Inferior parietal cortex (tissue), 1 donor: ENCODE data around the gene FRMD4B.
A peak's percentile ranks its signal among the peaks of the same experiment; 100 is the strongest.

Experiments
- DNase-seq: peaks from one replicate; pipeline ENCODE4 v3.0.0-alpha.2; 2016; ENCODE audit errors: extremely low spot score

Gene FRMD4B

GRCh38 chr3:69126999-69127398, 258.9 kb downstream of the FRMD4B start:
- no peak for DNase-seq

DNA sequence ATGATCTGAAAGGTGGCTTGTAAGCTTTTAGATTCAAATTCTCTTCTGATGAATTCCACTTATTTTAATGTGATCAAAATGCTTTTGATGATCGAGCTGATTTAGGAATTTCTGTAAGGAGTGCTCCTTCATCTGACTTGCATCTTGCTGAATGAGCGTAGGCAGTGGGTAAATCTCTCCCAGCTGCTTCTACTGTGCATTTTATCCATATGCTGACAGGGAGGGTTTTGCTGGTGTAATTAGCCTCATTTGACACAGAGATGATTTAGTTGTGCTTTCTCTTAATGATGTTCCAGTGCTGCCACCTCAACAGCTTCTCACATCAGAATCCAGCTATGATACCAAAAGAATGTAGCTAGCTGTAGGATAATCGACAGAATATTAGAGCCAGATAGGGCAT, 259.7 kb downstream of the FRMD4B start:
- no peak for DNase-seq

- no peak for DNase-seq
These were observed 263.5 kb downstream of the FRMD4B start, which contains the start of gene LMOD3 for GRCh38 chr3:69122403-69122802. Gene LMOD3 (minus strand): TSS chr3:69122595. CDS start chr3:69122386, 209 bp downstream.

DNA sequence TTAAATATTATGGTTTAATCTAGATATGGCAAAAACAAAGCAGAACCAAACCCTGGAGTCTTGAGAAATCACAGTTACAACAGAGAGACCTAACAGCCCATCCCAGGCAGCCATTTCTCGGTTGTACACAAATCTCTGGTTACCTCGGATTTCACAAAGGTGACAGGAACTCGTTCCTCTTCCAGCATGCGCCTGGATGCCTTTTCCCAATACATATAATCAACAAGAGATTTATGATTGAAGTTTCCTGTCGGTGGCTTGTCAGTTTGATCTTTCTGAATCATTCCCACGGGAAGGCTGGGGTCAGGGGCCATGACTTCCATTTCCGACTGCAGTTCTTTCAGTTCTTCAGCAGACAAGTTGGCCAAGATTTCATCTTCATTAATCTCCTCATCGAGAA, 263.9 kb downstream of the FRMD4B start:
- no peak for DNase-seq

GRCh38 chr3:69121513-69121912, 264.4 kb downstream of the FRMD4B start:
- no peak for DNase-seq

- DNase-seq, result peak; percentile 92
These were observed 264.9 kb downstream of the FRMD4B start for GRCh38 chr3:69120879-69121464.
